ENCODE results near the gene AUTS2.

Gene AUTS2

DNA sequence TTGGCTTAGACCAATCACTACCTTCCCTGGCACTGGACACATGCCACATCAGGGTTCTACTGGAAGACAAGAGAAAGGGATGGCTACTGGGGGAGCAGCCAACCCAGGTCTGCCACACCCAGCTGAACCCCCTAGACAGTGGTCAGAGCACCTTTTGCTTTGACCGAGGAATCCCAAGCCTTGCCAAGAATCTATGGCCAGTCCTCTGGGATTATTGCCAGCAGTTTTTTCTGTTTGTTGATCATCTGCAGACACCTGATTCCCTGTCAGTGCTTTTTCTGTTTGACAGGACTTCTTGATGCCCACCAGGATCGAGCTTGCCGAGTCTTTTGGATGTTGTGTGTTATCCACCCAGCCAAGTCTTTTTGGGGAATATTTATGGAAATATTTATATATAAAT lies 1057.4 kb downstream of the AUTS2 start:
- H3K36me3 ChIP-seq (ENCODE audit: control insufficient read depth in 2 of 2, insufficient read depth in 1 of 2, low read length in 2 of 2) = no peaks in the 10 kb centered on the region
- no peaks in the 10 kb centered on the region for H3K4me1 ChIP-seq (ENCODE audit: control insufficient read depth, insufficient read depth, low read length)
- H3K9me3 ChIP-seq (ENCODE audit: control insufficient read depth, insufficient read depth, low read depth, low read length) = no peaks in the 10 kb centered on the region
- TF ChIP-seq SP7 (tag by site-specific recombination; IDR thresholded peaks at IDR 0.05) (no peak), YY1 (tag by site-specific recombination; IDR thresholded peaks at IDR 0.05) (no peak), ZNF423 (tag by site-specific recombination; IDR thresholded peaks at IDR 0.05) (no peak), ZNF311 (tag by site-specific recombination; IDR thresholded peaks at IDR 0.05; ENCODE audit: borderline replicate concordance) (no peak), ZNF362 (tag by site-specific recombination; IDR thresholded peaks at IDR 0.05) (no peak), KLF10 (tag by site-specific recombination; IDR thresholded peaks at IDR 0.05) (no peak), ZNF514 (tag by site-specific recombination; IDR thresholded peaks at IDR 0.05) (no peak), ZNF629 (tag by site-specific recombination; IDR thresholded peaks at IDR 0.05) (no peak), SCRT1 (tag by site-specific recombination; IDR thresholded peaks at IDR 0.05; ENCODE audit: borderline replicate concordance) (no peak), ZBTB49 (tag by site-specific recombination; IDR thresholded peaks at IDR 0.05; ENCODE audit: low read depth) (no peak), MYNN (tag by site-specific recombination; IDR thresholded peaks at IDR 0.05; ENCODE audit: borderline replicate concordance) (no peak), PRDM2 (tag by site-specific recombination; IDR thresholded peaks at IDR 0.05; ENCODE audit: borderline replicate concordance) (no peak), GLI2 (tag by site-specific recombination; IDR thresholded peaks at IDR 0.05; ENCODE audit: borderline replicate concordance, low read depth) (no peak), ZNF18 (tag by site-specific recombination; IDR thresholded peaks at IDR 0.05) (no peak)
- TF ChIP-seq, protein P1, sequence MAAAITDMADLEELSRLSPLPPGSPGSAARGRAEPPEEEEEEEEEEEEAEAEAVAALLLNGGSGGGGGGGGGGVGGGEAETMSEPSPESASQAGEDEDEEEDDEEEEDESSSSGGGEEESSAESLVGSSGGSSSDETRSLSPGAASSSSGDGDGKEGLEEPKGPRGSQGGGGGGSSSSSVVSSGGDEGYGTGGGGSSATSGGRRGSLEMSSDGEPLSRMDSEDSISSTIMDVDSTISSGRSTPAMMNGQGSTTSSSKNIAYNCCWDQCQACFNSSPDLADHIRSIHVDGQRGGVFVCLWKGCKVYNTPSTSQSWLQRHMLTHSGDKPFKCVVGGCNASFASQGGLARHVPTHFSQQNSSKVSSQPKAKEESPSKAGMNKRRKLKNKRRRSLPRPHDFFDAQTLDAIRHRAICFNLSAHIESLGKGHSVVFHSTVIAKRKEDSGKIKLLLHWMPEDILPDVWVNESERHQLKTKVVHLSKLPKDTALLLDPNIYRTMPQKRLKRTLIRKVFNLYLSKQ (tag by site-specific recombination; IDR thresholded peaks at IDR 0.05; ENCODE audit: borderline replicate concordance) = no peak
- TF ChIP-seq, protein P2, sequence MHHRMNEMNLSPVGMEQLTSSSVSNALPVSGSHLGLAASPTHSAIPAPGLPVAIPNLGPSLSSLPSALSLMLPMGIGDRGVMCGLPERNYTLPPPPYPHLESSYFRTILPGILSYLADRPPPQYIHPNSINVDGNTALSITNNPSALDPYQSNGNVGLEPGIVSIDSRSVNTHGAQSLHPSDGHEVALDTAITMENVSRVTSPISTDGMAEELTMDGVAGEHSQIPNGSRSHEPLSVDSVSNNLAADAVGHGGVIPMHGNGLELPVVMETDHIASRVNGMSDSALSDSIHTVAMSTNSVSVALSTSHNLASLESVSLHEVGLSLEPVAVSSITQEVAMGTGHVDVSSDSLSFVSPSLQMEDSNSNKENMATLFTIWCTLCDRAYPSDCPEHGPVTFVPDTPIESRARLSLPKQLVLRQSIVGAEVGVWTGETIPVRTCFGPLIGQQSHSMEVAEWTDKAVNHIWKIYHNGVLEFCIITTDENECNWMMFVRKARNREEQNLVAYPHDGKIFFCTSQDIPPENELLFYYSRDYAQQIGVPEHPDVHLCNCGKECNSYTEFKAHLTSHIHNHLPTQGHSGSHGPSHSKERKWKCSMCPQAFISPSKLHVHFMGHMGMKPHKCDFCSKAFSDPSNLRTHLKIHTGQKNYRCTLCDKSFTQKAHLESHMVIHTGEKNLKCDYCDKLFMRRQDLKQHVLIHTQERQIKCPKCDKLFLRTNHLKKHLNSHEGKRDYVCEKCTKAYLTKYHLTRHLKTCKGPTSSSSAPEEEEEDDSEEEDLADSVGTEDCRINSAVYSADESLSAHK (tag by site-specific recombination; IDR thresholded peaks at IDR 0.05) = no peak
- ChIA-PET CTCF (no interaction called here), POLR2A (no interaction called here)
- H3K27ac ChIP-seq (ENCODE audit: extremely low read depth, low read depth, low read length) = no peak overlapping the region
- no peak overlapping the region for H3K4me3 ChIP-seq (ENCODE audit: low read depth, low read length)
